ENCODE results near the gene EXOSC1.

Gene EXOSC1

GRCh38 chr10:97427571-97428179 lies 18.1 kb downstream of the EXOSC1 start:
- DNase-seq (ENCODE audit: low read depth in 1 of 2, low spot score in 1 of 2), result peak in 1 of 2 experiments; percentile 69
- Histone ChIP-seq H3K27me3 (ENCODE audit: insufficient read depth, poor library complexity, severe bottlenecking) (no peaks in the 10 kb centered on the region), H3K4me3 (replicated peaks; ENCODE audit: insufficient read depth, low read length) (peak overlapping the region; percentile 89), H3K27ac (replicated peaks) (peak overlapping the region; percentile 93)
- TF ChIP-seq POLR2AphosphoS5 (IDR thresholded peaks at IDR 0.05; ENCODE audit: low read depth) (no peak), CTCF (IDR thresholded peaks at IDR 0.05; ENCODE audit: insufficient read depth, low read length) (no peak), GABPA (IDR thresholded peaks at IDR 0.05; ENCODE audit: low read depth) (no peak), SPI1 (IDR thresholded peaks at IDR 0.05; ENCODE audit: borderline replicate concordance, low read depth) (peak; percentile 47; the same call in 1 of the 2 replicates)
- TF ChIP-seq, protein P1, sequence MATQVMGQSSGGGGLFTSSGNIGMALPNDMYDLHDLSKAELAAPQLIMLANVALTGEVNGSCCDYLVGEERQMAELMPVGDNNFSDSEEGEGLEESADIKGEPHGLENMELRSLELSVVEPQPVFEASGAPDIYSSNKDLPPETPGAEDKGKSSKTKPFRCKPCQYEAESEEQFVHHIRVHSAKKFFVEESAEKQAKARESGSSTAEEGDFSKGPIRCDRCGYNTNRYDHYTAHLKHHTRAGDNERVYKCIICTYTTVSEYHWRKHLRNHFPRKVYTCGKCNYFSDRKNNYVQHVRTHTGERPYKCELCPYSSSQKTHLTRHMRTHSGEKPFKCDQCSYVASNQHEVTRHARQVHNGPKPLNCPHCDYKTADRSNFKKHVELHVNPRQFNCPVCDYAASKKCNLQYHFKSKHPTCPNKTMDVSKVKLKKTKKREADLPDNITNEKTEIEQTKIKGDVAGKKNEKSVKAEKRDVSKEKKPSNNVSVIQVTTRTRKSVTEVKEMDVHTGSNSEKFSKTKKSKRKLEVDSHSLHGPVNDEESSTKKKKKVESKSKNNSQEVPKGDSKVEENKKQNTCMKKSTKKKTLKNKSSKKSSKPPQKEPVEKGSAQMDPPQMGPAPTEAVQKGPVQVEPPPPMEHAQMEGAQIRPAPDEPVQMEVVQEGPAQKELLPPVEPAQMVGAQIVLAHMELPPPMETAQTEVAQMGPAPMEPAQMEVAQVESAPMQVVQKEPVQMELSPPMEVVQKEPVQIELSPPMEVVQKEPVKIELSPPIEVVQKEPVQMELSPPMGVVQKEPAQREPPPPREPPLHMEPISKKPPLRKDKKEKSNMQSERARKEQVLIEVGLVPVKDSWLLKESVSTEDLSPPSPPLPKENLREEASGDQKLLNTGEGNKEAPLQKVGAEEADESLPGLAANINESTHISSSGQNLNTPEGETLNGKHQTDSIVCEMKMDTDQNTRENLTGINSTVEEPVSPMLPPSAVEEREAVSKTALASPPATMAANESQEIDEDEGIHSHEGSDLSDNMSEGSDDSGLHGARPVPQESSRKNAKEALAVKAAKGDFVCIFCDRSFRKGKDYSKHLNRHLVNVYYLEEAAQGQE (IDR thresholded peaks at IDR 0.05; ENCODE audit: insufficient replicate concordance, low read depth), result no peak

DNA sequence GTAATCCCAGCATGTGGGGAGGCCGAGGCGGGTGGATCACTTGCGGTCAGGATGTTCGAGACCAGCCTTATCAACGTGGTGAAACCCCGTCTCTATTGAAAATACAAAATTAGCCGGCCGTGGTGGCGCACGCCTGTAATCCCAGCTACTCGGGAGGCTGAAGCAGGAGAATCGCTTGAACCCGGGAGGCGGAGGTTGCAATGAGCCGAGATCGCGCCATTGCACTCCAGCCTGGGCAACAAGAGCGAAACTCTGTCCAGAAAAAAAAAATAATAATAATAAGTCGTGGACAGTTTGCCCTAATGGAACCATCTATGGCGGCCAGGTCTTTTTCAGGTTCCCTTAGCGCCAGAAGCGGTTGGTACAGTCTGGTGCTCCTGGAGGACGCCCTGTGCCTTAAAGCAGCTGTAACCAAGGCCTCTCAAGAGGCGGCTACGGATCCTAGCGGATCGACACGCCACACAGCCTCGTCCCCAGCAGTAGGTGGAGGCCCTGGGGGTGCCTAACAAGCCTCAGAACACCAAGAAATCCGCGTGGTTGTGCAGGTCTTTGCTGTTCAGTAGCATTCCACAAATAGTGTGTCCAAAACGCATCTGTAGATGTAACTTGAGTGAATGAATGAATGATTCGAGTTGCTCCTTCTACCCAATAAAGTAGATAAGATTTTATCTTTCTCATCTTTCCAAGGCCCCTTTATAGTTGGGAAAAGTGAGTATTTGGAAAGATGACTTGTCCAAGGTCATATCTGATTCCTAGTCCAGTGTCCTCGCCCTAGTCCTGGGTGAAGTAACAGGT lies 18.8 kb downstream of the EXOSC1 start:
- no peak for DNase-seq (ENCODE audit: low read depth in 1 of 2, low spot score in 1 of 2)

DNA sequence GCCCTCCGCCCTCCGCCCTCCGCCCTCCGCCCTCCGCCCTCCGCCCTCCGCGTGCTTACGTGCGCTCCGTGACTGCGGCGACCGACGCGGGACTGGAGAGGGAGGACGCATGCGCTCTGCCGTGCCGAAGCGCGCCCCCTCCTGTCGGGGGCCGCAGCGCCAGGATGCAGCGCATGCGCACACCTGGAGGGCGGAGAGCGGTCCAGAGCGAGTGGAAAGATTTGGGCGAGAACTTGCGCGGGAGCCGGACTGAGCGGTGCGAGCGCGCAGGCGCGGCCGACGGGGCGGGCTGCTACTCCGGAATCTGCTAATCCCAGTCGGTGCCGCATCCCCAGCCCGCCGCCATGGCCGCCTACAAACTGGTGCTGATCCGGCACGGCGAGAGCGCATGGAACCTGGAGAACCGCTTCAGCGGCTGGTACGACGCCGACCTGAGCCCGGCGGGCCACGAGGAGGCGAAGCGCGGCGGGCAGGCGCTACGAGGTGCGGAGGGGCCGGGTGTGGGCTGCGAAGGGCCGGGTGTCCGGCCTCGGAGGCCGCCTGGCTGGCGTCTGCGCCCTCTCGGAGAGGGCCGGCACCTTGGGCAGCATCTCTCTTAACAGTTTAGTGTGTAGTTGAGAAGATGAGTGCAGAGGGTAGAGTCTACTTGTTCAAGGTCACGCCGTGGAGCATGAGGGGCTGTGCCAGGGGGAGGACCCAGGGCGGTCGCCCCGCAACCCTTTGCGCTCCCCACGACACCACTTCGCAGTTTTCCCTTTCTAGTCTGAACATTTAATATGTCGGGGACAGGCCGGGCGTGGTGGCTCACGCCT lies 19.6 kb downstream of the EXOSC1 start, which contains the start of gene PGAM1:
TSS of gene PGAM1 (plus strand) at position 228 of the 812 bp plus-strand sequence. CDS start at position 345, 117 bp downstream.
- DNase-seq (ENCODE audit: low read depth in 1 of 2, low spot score in 1 of 2), result peak; percentile 95 to 96
- Histone ChIP-seq H3K4me3 (replicated peaks; ENCODE audit: insufficient read depth, low read length) (peak within 1 kb of the TSS; percentile 89), H3K27ac (replicated peaks) (peak within 1 kb of the TSS; percentile 93), H3K27me3 (ENCODE audit: insufficient read depth, poor library complexity, severe bottlenecking) (no peaks in the 10 kb centered on the region)
- TF ChIP-seq SPI1 (IDR thresholded peaks at IDR 0.05; ENCODE audit: borderline replicate concordance, low read depth) (no peak), CTCF (IDR thresholded peaks at IDR 0.05; ENCODE audit: insufficient read depth, low read length) (peak; percentile 73), POLR2AphosphoS5 (IDR thresholded peaks at IDR 0.05; ENCODE audit: low read depth) (peak; percentile 66; the same call in 1 of the 2 replicates), GABPA (IDR thresholded peaks at IDR 0.05; ENCODE audit: low read depth) (no peak)
- TF ChIP-seq, protein P1 (IDR thresholded peaks at IDR 0.05; ENCODE audit: insufficient replicate concordance, low read depth), result no peak

More for the DNA sequence above, 18.8 kb downstream of the EXOSC1 start:
- Histone ChIP-seq H3K27me3 (ENCODE audit: insufficient read depth, poor library complexity, severe bottlenecking) (no peaks in the 10 kb centered on the region), H3K27ac (replicated peaks) (peak overlapping the region; percentile 93), H3K4me3 (replicated peaks; ENCODE audit: insufficient read depth, low read length) (peak overlapping the region; percentile 89)
- TF ChIP-seq, protein P1 (IDR thresholded peaks at IDR 0.05; ENCODE audit: insufficient replicate concordance, low read depth), result no peak
- TF ChIP-seq POLR2AphosphoS5 (IDR thresholded peaks at IDR 0.05; ENCODE audit: low read depth), result 0 out of 2 replicates have a peak, but pooled peaks have one; percentile 1

Data from HL-60 (cell line).